Measurements from ENCODE around the gene DSG2. TPM values are rescaled to one million over a fixed set of nuclear protein-coding genes. Genes with fewer than 3 reads are reported as not detected.

DSG2 gene
- total RNA-seq, 1 experiment from 2014 or later: not detected

DNA sequence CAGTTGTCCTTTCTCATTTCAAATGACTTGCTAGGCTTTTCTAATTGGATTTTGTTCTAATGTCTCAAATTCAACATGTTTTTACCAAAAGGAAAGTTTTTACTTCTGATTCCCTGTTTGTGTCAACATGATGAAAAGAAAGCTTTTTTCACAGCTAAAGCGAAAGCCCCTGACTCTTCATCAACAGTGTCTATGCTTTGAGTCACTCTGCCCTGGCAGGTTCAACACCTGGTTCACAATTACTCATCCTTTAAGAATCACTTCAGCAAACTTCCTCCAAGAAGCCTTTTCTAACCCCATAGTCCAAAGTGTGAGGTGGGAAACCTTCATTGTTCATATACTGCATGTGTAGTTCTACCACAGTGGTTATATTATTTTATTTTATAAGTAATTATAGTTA, 7.6 kb upstream of the DSG2 start:
- ChIA-PET POLR2A (ENCODE audit: low non-redundant PET) (no interaction called here), CTCF (no interaction called here)
- Histone ChIP-seq H3K36me3 (ENCODE audit: insufficient read depth, low read length, poor library complexity, severe bottlenecking) (no peaks in the 10 kb centered on the region), H3K4me3 (ENCODE audit: low read depth, low read length, poor library complexity, severe bottlenecking) (no peak overlapping the region), H3K4me1 (ENCODE audit: insufficient read depth, low read length, poor library complexity, severe bottlenecking) (no peaks in the 10 kb centered on the region), H3K9me3 (ENCODE audit: low read depth, low read length, poor library complexity, severe bottlenecking) (no peaks in the 10 kb centered on the region), H3K27me3 (replicated peaks; ENCODE audit: insufficient read depth, low read depth, low read length, poor library complexity) (peaks cover 21% of the 10 kb centered on the region), H3K27ac (ENCODE audit: low read depth, low read length, poor library complexity, severe bottlenecking) (no peak overlapping the region)
- no peak for TF ChIP-seq EZH2 (IDR thresholded peaks at IDR 0.05; ENCODE audit: borderline replicate concordance, low read depth, low read length, poor library complexity, severe bottlenecking)
- TF ChIP-seq, protein P1, sequence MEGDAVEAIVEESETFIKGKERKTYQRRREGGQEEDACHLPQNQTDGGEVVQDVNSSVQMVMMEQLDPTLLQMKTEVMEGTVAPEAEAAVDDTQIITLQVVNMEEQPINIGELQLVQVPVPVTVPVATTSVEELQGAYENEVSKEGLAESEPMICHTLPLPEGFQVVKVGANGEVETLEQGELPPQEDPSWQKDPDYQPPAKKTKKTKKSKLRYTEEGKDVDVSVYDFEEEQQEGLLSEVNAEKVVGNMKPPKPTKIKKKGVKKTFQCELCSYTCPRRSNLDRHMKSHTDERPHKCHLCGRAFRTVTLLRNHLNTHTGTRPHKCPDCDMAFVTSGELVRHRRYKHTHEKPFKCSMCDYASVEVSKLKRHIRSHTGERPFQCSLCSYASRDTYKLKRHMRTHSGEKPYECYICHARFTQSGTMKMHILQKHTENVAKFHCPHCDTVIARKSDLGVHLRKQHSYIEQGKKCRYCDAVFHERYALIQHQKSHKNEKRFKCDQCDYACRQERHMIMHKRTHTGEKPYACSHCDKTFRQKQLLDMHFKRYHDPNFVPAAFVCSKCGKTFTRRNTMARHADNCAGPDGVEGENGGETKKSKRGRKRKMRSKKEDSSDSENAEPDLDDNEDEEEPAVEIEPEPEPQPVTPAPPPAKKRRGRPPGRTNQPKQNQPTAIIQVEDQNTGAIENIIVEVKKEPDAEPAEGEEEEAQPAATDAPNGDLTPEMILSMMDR (conservative IDR thresholded peaks at IDR 0.05; ENCODE audit: low read depth, low read length): no peak
- DNase-seq (ENCODE audit: low spot score): no peak
- no TSS peak for BruUV-seq (replicated peaks)
- intact Hi-C loops (cut with micrococcal nuclease; ENCODE audit: unreplicated experiment): no loop called here

- intact Hi-C loops (cut with micrococcal nuclease; ENCODE audit: unreplicated experiment): no loop called here
- H3K9me3 ChIP-seq (ENCODE audit: low read depth, low read length, poor library complexity, severe bottlenecking): no peaks in the 10 kb centered on the region
- H3K36me3 ChIP-seq (ENCODE audit: insufficient read depth, low read length, poor library complexity, severe bottlenecking): no peaks in the 10 kb centered on the region
- POLR2A ChIA-PET (ENCODE audit: low non-redundant PET): no interaction called here
- no TSS peak for BruUV-seq (replicated peaks)
- CTCF ChIA-PET: no interaction called here
- H3K4me1 ChIP-seq (ENCODE audit: insufficient read depth, low read length, poor library complexity, severe bottlenecking): no peaks in the 10 kb centered on the region
- DNase-seq (ENCODE audit: low spot score): no peak
- H3K27ac ChIP-seq (ENCODE audit: low read depth, low read length, poor library complexity, severe bottlenecking): no peak overlapping the region
- no peak for TF ChIP-seq EZH2 (IDR thresholded peaks at IDR 0.05; ENCODE audit: borderline replicate concordance, low read depth, low read length, poor library complexity, severe bottlenecking)
- TF ChIP-seq, protein P1 (conservative IDR thresholded peaks at IDR 0.05; ENCODE audit: low read depth, low read length): no peak
- no peak overlapping the region for H3K4me3 ChIP-seq (ENCODE audit: low read depth, low read length, poor library complexity, severe bottlenecking)
- peaks cover 25% of the 10 kb centered on the region for H3K27me3 ChIP-seq (replicated peaks; ENCODE audit: insufficient read depth, low read depth, low read length, poor library complexity)
Observed at GRCh38 chr18:31490833-31491232, 7.1 kb upstream of the DSG2 start.

DNA sequence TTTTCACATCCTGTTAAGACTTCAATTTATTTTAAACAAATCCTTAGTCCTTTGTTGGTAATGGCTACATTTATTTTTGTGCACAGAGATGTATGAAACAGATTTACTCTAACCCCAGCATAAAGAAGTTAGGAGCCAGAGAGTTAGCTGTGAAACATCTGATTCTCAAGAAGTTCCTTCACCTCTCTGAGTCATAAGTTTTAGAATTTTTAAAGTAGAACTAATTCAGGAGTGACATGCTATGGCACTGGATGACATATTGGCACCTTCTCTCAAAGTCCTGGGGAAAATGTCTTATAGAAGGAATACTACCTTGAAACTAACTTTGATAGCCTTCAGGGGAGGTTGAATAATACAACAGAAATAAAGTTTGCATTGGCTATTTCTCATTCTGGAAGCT, 6.4 kb upstream of the DSG2 start:
- Histone ChIP-seq H3K4me1 (ENCODE audit: insufficient read depth, low read length, poor library complexity, severe bottlenecking) (no peaks in the 10 kb centered on the region), H3K9me3 (ENCODE audit: low read depth, low read length, poor library complexity, severe bottlenecking) (no peaks in the 10 kb centered on the region), H3K27me3 (replicated peaks; ENCODE audit: insufficient read depth, low read depth, low read length, poor library complexity) (peaks cover 27% of the 10 kb centered on the region), H3K36me3 (ENCODE audit: insufficient read depth, low read length, poor library complexity, severe bottlenecking) (no peaks in the 10 kb centered on the region), H3K27ac (ENCODE audit: low read depth, low read length, poor library complexity, severe bottlenecking) (no peak overlapping the region), H3K4me3 (ENCODE audit: low read depth, low read length, poor library complexity, severe bottlenecking) (no peak overlapping the region)
- no peak for DNase-seq (ENCODE audit: low spot score)
- POLR2A ChIA-PET (ENCODE audit: low non-redundant PET): no interaction called here
- intact Hi-C loops (cut with micrococcal nuclease; ENCODE audit: unreplicated experiment): no loop called here
- TF ChIP-seq, protein P1 (conservative IDR thresholded peaks at IDR 0.05; ENCODE audit: low read depth, low read length): no peak
- TF ChIP-seq EZH2 (IDR thresholded peaks at IDR 0.05; ENCODE audit: borderline replicate concordance, low read depth, low read length, poor library complexity, severe bottlenecking): no peak
- CTCF ChIA-PET: no interaction called here
- BruUV-seq (replicated peaks): no TSS peak

Measured in A673 (cell line).